WERI-Rb-1 (cell line): Measurements from ENCODE around the gene KLC3.

Source experiments
- DNase-seq: peaks from one replicate; pipeline ENCODE4 v3.0.0-alpha.2; 2020
- H3K27ac ChIP-seq: fragments of 250-450 bp; sonication (Bioruptor Pico); 2 replicates; pipeline ENCODE4 v1.5.1; 2020; ENCODE audit warnings: mild to moderate bottlenecking, moderate library complexity
- H3K27me3 ChIP-seq: fragments of 250-450 bp; sonication (Bioruptor Pico); 2 replicates; pipeline ENCODE4 v1.5.1; 2021; ENCODE audit warnings: mild to moderate bottlenecking, low read depth, moderate library complexity; ENCODE audit not compliant: insufficient read depth, severe bottlenecking
- H3K36me3 ChIP-seq: fragments of 250-450 bp; sonication (Bioruptor Pico); 2 replicates; pipeline ENCODE4 v1.5.1; 2020; ENCODE audit warnings: mild to moderate bottlenecking, moderate library complexity
- H3K4me3 ChIP-seq: 2 replicates; pipeline ENCODE4 v1.5.1; 2011; ENCODE audit warnings: low read depth, mild to moderate bottlenecking, control low read depth, low read length
- H3K9me3 ChIP-seq: fragments of 250-450 bp; sonication (Bioruptor Pico); 2 replicates; pipeline ENCODE4 v1.5.1; 2021; ENCODE audit warnings: mild to moderate bottlenecking, moderate library complexity; ENCODE audit not compliant: severe bottlenecking
- TF ChIP-seq, protein P1 (sequence below): IDR thresholded peaks from 2 replicates; pipeline ENCODE4 v1.5.1; 2011; ENCODE audit warnings: low read depth, mild to moderate bottlenecking, control low read depth, inconsistent platforms, low read length

KLC3 gene

DNA sequence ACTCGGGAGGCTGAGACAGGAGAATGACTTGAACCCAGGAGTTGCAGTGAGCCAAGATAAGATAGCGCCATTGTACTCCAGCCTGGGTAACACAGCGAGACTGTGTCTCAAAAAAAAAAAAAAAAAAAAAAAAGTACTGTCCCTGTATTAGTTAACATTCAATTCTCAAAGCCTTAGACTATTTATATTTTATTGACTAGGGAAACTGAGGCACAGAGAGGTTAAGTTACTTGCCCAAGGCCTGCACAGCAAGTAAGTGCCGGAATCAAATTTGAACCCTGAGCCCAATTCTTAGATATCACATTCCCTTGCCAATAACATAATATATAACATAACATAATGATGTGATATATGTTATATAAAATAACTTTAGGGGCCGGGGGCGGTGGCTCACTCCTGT lies 921 bp upstream of the KLC3 start:
- DNase-seq = no peak
- H3K36me3 ChIP-seq = no peaks in the 10 kb centered on the region
- no peaks in the 10 kb centered on the region for H3K9me3 ChIP-seq
- TF ChIP-seq, protein P1, sequence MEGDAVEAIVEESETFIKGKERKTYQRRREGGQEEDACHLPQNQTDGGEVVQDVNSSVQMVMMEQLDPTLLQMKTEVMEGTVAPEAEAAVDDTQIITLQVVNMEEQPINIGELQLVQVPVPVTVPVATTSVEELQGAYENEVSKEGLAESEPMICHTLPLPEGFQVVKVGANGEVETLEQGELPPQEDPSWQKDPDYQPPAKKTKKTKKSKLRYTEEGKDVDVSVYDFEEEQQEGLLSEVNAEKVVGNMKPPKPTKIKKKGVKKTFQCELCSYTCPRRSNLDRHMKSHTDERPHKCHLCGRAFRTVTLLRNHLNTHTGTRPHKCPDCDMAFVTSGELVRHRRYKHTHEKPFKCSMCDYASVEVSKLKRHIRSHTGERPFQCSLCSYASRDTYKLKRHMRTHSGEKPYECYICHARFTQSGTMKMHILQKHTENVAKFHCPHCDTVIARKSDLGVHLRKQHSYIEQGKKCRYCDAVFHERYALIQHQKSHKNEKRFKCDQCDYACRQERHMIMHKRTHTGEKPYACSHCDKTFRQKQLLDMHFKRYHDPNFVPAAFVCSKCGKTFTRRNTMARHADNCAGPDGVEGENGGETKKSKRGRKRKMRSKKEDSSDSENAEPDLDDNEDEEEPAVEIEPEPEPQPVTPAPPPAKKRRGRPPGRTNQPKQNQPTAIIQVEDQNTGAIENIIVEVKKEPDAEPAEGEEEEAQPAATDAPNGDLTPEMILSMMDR = no peak
- H3K4me3 ChIP-seq = no peak overlapping the region
- no peaks in the 10 kb centered on the region for H3K27me3 ChIP-seq
- no peak overlapping the region for H3K27ac ChIP-seq

DNA sequence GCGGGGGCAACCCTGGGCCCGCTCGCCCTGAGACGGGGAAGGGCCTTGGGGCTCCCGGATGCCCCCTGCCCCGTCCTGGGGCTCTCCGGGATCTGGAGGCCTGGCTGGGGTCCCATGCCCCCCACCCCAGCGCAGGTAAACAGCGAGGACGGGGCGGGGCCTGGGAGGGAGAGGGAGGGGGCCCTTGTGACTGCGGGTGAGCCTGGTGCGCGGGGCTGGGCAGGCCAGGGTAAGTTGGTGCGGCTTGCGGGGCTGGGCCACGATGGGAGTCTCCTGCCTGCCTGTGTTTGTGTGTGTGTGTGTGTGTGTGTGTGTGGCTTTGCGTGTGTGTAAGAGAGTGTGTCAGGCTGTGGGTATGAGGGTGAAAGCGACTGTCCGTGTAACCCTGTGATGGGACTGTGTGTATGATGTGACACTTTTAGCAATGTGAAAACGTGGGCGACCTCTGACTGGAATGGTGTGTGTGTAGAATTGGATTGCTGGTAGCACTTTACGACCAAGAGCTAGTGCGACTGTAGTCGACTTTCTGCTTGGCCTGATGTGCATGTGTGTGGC lies 426 bp downstream of the KLC3 start:
- H3K36me3 ChIP-seq = no peaks in the 10 kb centered on the region
- no peaks in the 10 kb centered on the region for H3K9me3 ChIP-seq
- TF ChIP-seq, protein P1 = no peak
- DNase-seq = peak; percentile 28
- H3K4me3 ChIP-seq = peak overlapping the region; percentile 54
- H3K27me3 ChIP-seq = no peaks in the 10 kb centered on the region
- no peak overlapping the region for H3K27ac ChIP-seq

GRCh38 chr19:45342911-45343310 lies 2.4 kb downstream of the KLC3 start:
- Histone ChIP-seq H3K9me3 (no peaks in the 10 kb centered on the region), H3K4me3 (no peak overlapping the region), H3K27ac (no peak overlapping the region), H3K36me3 (no peaks in the 10 kb centered on the region), H3K27me3 (no peaks in the 10 kb centered on the region)
- TF ChIP-seq, protein P1 = no peak
- no peak for DNase-seq

DNA sequence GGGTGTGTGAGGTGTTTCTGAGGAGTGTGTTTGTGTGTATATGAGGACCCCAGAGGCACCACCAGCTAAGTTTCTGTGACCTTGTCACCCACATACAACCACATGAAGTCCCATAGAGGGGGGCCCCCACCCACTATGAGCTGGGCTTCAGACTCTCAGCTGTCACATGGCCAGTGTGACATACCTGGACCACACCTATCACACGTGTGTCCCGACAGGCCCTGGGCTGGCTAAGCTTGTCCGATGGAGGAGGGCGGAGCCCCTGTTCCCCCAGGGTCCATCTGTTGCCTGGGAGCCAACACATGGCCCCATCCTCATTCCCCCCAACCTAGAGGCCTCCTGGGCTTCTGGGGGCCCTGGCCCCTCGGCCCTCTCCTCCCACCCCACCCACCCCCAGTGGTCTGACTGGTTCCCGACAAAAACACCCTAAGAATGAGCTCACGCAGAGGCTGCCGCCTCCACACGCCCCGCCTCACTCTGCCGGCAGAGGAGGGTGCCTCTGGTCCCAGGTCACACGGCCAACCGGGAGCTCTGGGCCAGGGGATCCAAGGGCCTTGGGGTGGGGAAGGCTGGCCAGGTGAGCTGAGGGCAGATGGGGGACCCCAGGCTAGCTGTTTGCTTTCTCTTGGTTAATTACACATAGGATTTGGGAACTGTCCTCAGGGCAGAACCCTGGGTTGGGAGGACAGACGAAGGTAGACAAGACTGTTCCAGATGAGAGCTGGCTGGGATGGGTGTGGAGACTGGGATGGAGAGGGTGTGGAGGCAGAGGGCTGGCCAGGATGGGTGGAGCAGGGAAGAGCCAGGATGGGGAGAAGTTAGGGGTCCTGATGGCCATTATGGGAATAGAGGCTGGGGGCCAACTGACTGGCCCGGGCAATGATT lies 4.3 kb downstream of the KLC3 start:
- H3K27ac ChIP-seq = no peak overlapping the region
- DNase-seq = no peak

DNA sequence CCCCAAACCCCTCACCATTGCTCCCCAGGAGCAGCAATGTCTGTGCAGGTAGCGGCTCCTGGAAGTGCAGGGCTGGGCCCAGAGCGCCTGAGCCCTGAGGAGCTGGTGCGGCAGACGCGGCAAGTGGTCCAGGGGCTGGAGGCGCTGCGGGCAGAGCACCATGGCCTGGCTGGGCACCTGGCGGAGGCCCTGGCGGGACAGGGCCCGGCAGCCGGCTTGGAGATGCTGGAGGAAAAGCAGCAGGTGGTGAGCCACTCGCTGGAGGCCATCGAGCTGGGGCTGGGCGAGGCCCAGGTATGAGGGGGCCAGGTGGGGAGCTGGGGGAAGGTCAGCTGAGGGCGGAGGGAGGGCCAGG lies 4.9 kb downstream of the KLC3 start:
- no peaks in the 10 kb centered on the region for H3K27me3 ChIP-seq
- peaks cover 2% of the 10 kb centered on the region for H3K36me3 ChIP-seq
- H3K4me3 ChIP-seq = no peak overlapping the region
- no peaks in the 10 kb centered on the region for H3K9me3 ChIP-seq
- TF ChIP-seq, protein P1 = no peak
- no peak for DNase-seq
- no peak overlapping the region for H3K27ac ChIP-seq

More for the DNA sequence above, 4.3 kb downstream of the KLC3 start:
- Histone ChIP-seq H3K9me3 (no peaks in the 10 kb centered on the region), H3K27me3 (no peaks in the 10 kb centered on the region), H3K4me3 (no peak overlapping the region), H3K36me3 (no peaks in the 10 kb centered on the region)
- TF ChIP-seq, protein P1 = no peak
